Endodermal cell (in vitro differentiated cells): ENCODE measurements around the gene RBM47. TPM values are rescaled to one million over a fixed set of nuclear protein-coding genes. Genes with fewer than 3 reads are reported as not detected.
"Not testable (repeated sequence)": the region's sequence is repeated elsewhere in the genome, so short reads cannot be mapped to it uniquely, and the experiment has no call there.

Experiments
- DNase-seq: peaks from one replicate; pipeline ENCODE4 v3.0.0-alpha.2; 2017
- H3K27ac ChIP-seq: 2 replicates; pipeline ENCODE4 v1.5.1; 2013; ENCODE audit warnings: mild to moderate bottlenecking, low read depth, low read length, moderate library complexity
- H3K27me3 ChIP-seq: 2 replicates; pipeline ENCODE4 v1.6.1; 2013; ENCODE audit warnings: mild to moderate bottlenecking, low read length, moderate library complexity; ENCODE audit not compliant: insufficient read depth, control insufficient read depth, poor library complexity, severe bottlenecking
- H3K36me3 ChIP-seq: 2 replicates; pipeline ENCODE4 v1.7.0; 2013; ENCODE audit warnings: mild to moderate bottlenecking, low read length, moderate library complexity; ENCODE audit not compliant: control insufficient read depth, insufficient read depth
- H3K4me1 ChIP-seq: one replicate; pipeline ENCODE4 v1.7.0; 2013; ENCODE audit warnings: low read length; ENCODE audit not compliant: control insufficient read depth, insufficient read depth
- H3K4me3 ChIP-seq: 2 replicates; pipeline ENCODE4 v1.5.1; 2013; ENCODE audit warnings: mild to moderate bottlenecking, low read length, moderate library complexity
- H3K9ac ChIP-seq: 2 replicates; pipeline ENCODE4 v1.6.1; 2013; ENCODE audit warnings: mild to moderate bottlenecking, low read length, moderate library complexity; ENCODE audit not compliant: poor library complexity, severe bottlenecking; ENCODE audit errors: extremely low read depth
- H3K9me3 ChIP-seq: 2 replicates; pipeline ENCODE4 v1.6.1; 2013; ENCODE audit warnings: mild to moderate bottlenecking, low read length, moderate library complexity; ENCODE audit not compliant: control insufficient read depth
- H3K27ac Mint-ChIP-seq: 2 replicates; pipeline ENCODE4 v1.8.0; 2020; ENCODE audit warnings: mixed read lengths
- H3K27me3 Mint-ChIP-seq: 2 replicates; pipeline ENCODE4 v1.8.0; 2021; ENCODE audit warnings: mild to moderate bottlenecking, mixed read lengths; ENCODE audit not compliant: insufficient read depth
- H3K36me3 Mint-ChIP-seq: 2 replicates; pipeline ENCODE4 v1.8.0; 2020; ENCODE audit warnings: low read depth, mixed read lengths
- H3K4me1 Mint-ChIP-seq: 2 replicates; pipeline ENCODE4 v1.8.0; 2020; ENCODE audit warnings: mixed read lengths
- H3K4me3 Mint-ChIP-seq: 2 replicates; pipeline ENCODE4 v1.8.0; 2020; ENCODE audit warnings: mild to moderate bottlenecking, moderate library complexity, mixed read lengths
- H3K9me3 Mint-ChIP-seq: 2 replicates; pipeline ENCODE4 v1.8.0; 2020; ENCODE audit warnings: mild to moderate bottlenecking, mixed read lengths
- CTCF ChIP-seq: fragments of 200-600 bp; sonication (generic); conservative IDR thresholded peaks from 2 replicates; pipeline ENCODE4 v1.5.0; 2021; ENCODE audit warnings: antibody characterized with exemption, mild to moderate bottlenecking
- WGBS, 2 experiments: methylation state at CpG; one replicate each; pipeline versions ENCODE4 v1.1.5 to v1.1.7; 2013; ENCODE audit warnings: missing lambda C conversion rate in 2 of 2, mixed read lengths in 1 of 2; ENCODE audit not compliant: insufficient coverage in 1 of 2, insufficient read length in 1 of 2; 5-methylcytosine and 5-hydroxymethylcytosine counted together
- total RNA-seq, 2 donors: library from RNA; stranded (reverse); fragmentation: NEBNext Ultra II Directional in 1 of 2; extraction: Animal tissue kit (Norgen Biotek cat#: 25700) in 1 of 2; gene quantifications; 2 replicates in 1 of 2; 3 replicates in 1 of 2; pipeline ENCODE4 v1.2.1, GENCODE V29; 2021

Gene RBM47
- total RNA-seq, 2 donors from 2014 or later = 71.7 to 90.6 TPM

GRCh38 chr4:40446839-40447238, 182.8 kb downstream of the RBM47 start:
- DNase-seq = no peak
- no peak for TF ChIP-seq CTCF
- no peaks in the 10 kb centered on the region for H3K9me3 ChIP-seq
- Mint-ChIP-seq H3K4me3 (no peak overlapping the region), H3K27me3 (no peaks in the 10 kb centered on the region), H3K36me3 (peaks cover 32% of the 10 kb centered on the region), H3K27ac (peak overlapping the region; percentile 14), H3K4me1 (no peaks in the 10 kb centered on the region), H3K9me3 (no peaks in the 10 kb centered on the region)
- peaks cover 8% of the 10 kb centered on the region for H3K36me3 ChIP-seq
- peak overlapping the region; percentile 26 for H3K9ac ChIP-seq
- no peak overlapping the region for H3K4me3 ChIP-seq
- H3K4me1 ChIP-seq = no peaks in the 10 kb centered on the region
- H3K27me3 ChIP-seq = no peaks in the 10 kb centered on the region
- H3K27ac ChIP-seq = no peak overlapping the region

GRCh38 chr4:40446261-40446750, 183.4 kb downstream of the RBM47 start:
- peak overlapping the region; percentile 14 for H3K27ac Mint-ChIP-seq
- H3K4me3 ChIP-seq = not testable (repeated sequence)
- 96% methylated on average over 2 of the region's 2 CpGs; no CpG with 5 or more reads in 1 of the 2 experiments for WGBS, 2 experiments

GRCh38 chr4:40445671-40446070, 184.0 kb downstream of the RBM47 start:
- no peak overlapping the region for H3K9ac ChIP-seq
- no peaks in the 10 kb centered on the region for H3K9me3 Mint-ChIP-seq
- 89 to 92% methylated on average over 1 to 2 of the region's 2 CpGs for WGBS, 2 experiments
- H3K4me3 ChIP-seq = no peak overlapping the region
- no peaks in the 10 kb centered on the region for H3K9me3 ChIP-seq
- no peaks in the 10 kb centered on the region for H3K4me1 Mint-ChIP-seq
- H3K4me3 Mint-ChIP-seq = no peak overlapping the region
- H3K27ac ChIP-seq = no peak overlapping the region
- TF ChIP-seq CTCF = no peak
- H3K4me1 ChIP-seq = no peaks in the 10 kb centered on the region
- H3K27ac Mint-ChIP-seq = no peak overlapping the region
- no peaks in the 10 kb centered on the region for H3K27me3 Mint-ChIP-seq
- H3K36me3 Mint-ChIP-seq = peaks cover 25% of the 10 kb centered on the region
- no peaks in the 10 kb centered on the region for H3K27me3 ChIP-seq
- peaks cover 8% of the 10 kb centered on the region for H3K36me3 ChIP-seq
- no peak for DNase-seq

More at GRCh38 chr4:40446261-40446750, 183.4 kb downstream of the RBM47 start:
- not testable (repeated sequence) for H3K4me1 Mint-ChIP-seq, H3K27ac ChIP-seq, H3K9me3 Mint-ChIP-seq, H3K9ac ChIP-seq, H3K27me3 ChIP-seq, H3K27me3 Mint-ChIP-seq, H3K4me1 ChIP-seq, DNase-seq, H3K9me3 ChIP-seq, H3K36me3 ChIP-seq, H3K4me3 Mint-ChIP-seq
- H3K36me3 Mint-ChIP-seq = peaks cover 32% of the 10 kb centered on the region

- peaks cover 24% of the 10 kb centered on the region for H3K36me3 Mint-ChIP-seq
- no peak for DNase-seq
- H3K36me3 ChIP-seq = peaks cover 9% of the 10 kb centered on the region
- H3K27ac Mint-ChIP-seq = no peak overlapping the region
- no peak overlapping the region for H3K4me3 Mint-ChIP-seq
- no peak overlapping the region for H3K27ac ChIP-seq
- no peaks in the 10 kb centered on the region for H3K27me3 Mint-ChIP-seq
- H3K9me3 ChIP-seq = no peaks in the 10 kb centered on the region
- H3K4me1 Mint-ChIP-seq = peaks cover 2% of the 10 kb centered on the region
- 88 to 100% methylated on average over 1 of the region's 1 CpG for WGBS, 2 experiments
- no peak overlapping the region for H3K4me3 ChIP-seq
- H3K9me3 Mint-ChIP-seq = no peaks in the 10 kb centered on the region
- TF ChIP-seq CTCF = no peak
- H3K9ac ChIP-seq = no peak overlapping the region
- no peaks in the 10 kb centered on the region for H3K4me1 ChIP-seq
- H3K27me3 ChIP-seq = no peaks in the 10 kb centered on the region
Observed at GRCh38 chr4:40441430-40441829, 188.2 kb downstream of the RBM47 start.
